ENCODE results near the gene ENOX1.

The ENOX1 gene

GRCh38 chr13:43492745-43493144 lies 294.0 kb downstream of the ENOX1 start:
- TF ChIP-seq CTCF (IDR thresholded peaks at IDR 0.05; ENCODE audit: low read depth, low read length, missing control alignments) = no peak
- H3K4me3 ChIP-seq (ENCODE audit: low read depth, low read length) = no peak overlapping the region
- DNase-seq (ENCODE audit: low read depth) = no peak

- TF ChIP-seq CTCF (IDR thresholded peaks at IDR 0.05; ENCODE audit: low read depth, low read length, missing control alignments) = no peak
- no peak overlapping the region for H3K4me3 ChIP-seq (ENCODE audit: low read depth, low read length)
- DNase-seq (ENCODE audit: low read depth) = no peak
Observed at GRCh38 chr13:43492311-43492710, 294.5 kb downstream of the ENOX1 start.

- no peak overlapping the region for H3K4me3 ChIP-seq (ENCODE audit: low read depth, low read length)
- no peak for DNase-seq (ENCODE audit: low read depth)
- no peak for TF ChIP-seq CTCF (IDR thresholded peaks at IDR 0.05; ENCODE audit: low read depth, low read length, missing control alignments)
Observed at GRCh38 chr13:43489233-43489632, 297.5 kb downstream of the ENOX1 start.

GRCh38 chr13:43487885-43488284 lies 298.9 kb downstream of the ENOX1 start:
- TF ChIP-seq CTCF (IDR thresholded peaks at IDR 0.05; ENCODE audit: low read depth, low read length, missing control alignments) = no peak
- no peak overlapping the region for H3K4me3 ChIP-seq (ENCODE audit: low read depth, low read length)
- no peak for DNase-seq (ENCODE audit: low read depth)

GRCh38 chr13:43487461-43487860 lies 299.3 kb downstream of the ENOX1 start:
- no peak for DNase-seq (ENCODE audit: low read depth)
- no peak for TF ChIP-seq CTCF (IDR thresholded peaks at IDR 0.05; ENCODE audit: low read depth, low read length, missing control alignments)
- H3K4me3 ChIP-seq (ENCODE audit: low read depth, low read length) = no peak overlapping the region

- TF ChIP-seq CTCF (IDR thresholded peaks at IDR 0.05; ENCODE audit: low read depth, low read length, missing control alignments) = no peak
- H3K4me3 ChIP-seq (ENCODE audit: low read depth, low read length) = no peak overlapping the region
- DNase-seq (ENCODE audit: low read depth) = no peak
Observed at GRCh38 chr13:43484432-43485225, 302.1 kb downstream of the ENOX1 start.

- no peak for DNase-seq (ENCODE audit: low read depth)
- TF ChIP-seq CTCF (IDR thresholded peaks at IDR 0.05; ENCODE audit: low read depth, low read length, missing control alignments) = no peak
- H3K4me3 ChIP-seq (ENCODE audit: low read depth, low read length) = no peak overlapping the region
Observed at GRCh38 chr13:43483930-43484329, 302.8 kb downstream of the ENOX1 start.

All from GM12864 (cell line).